ENCODE measurements around the gene COL11A1.

- TF ChIP-seq CTCF (IDR thresholded peaks at IDR 0.05 in 4 of 5, conservative IDR thresholded peaks at IDR 0.05 in 1 of 5) (no peak), POLR2A (IDR thresholded peaks at IDR 0.05) (no peak)
These were observed 206.3 kb downstream of the COL11A1 start for GRCh38 chr1:102901996-102902395.

All from gastrocnemius medialis (tissue), 4 donors.